ENCODE measurements around the gene NOS1AP.

Gene NOS1AP

DNA sequence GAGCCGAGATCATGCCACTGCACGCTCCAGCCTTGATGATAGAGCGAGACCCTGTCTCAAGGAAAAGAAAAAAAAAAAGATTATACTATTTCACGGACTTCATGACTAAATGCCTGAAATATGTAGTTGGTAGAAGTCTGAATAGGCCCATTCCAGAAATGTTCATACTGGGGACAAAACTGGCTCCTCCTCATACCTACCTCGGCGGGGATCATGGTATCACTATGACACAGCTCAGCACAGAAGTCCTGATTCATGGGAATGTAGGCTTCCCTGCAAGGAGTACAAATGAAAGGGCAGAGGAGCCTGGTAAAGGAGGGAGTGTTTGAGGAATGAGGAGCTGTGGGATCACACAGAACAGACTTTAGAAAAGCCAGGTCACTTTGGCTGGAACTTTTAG is 302.1 kb downstream of the NOS1AP start:
- Histone ChIP-seq H3K9ac (ENCODE audit: low read depth, low read length, poor library complexity, severe bottlenecking) (no peak overlapping the region), H3K4me1 (ENCODE audit: insufficient read depth, low read length, poor library complexity, severe bottlenecking) (peaks cover 25% of the 10 kb centered on the region), H3K4me3 (ENCODE audit: low read length, poor library complexity, severe bottlenecking) (no peak overlapping the region), H3K9me2 (replicated peaks; ENCODE audit: low read depth, low read length) (no peaks in the 10 kb centered on the region), H3K9me3 (ENCODE audit: insufficient read depth, low read depth, low read length) (no peaks in the 10 kb centered on the region), H3K36me3 (ENCODE audit: insufficient read depth, low read length) (no peaks in the 10 kb centered on the region), H3F3A (ENCODE audit: low read depth) (no peaks in the 10 kb centered on the region), H3K4me2 (ENCODE audit: low read depth, low read length, poor library complexity, severe bottlenecking) (no peak overlapping the region), H3K79me2 (ENCODE audit: insufficient read depth, low read length) (no peaks in the 10 kb centered on the region), H4K20me1 (ENCODE audit: insufficient read depth, low read length, poor library complexity, severe bottlenecking) (no peaks in the 10 kb centered on the region), H3K27me3 (ENCODE audit: insufficient read depth, low read length, poor library complexity, severe bottlenecking) (no peaks in the 10 kb centered on the region), H2AFZ (ENCODE audit: low read length) (no peak overlapping the region)
- TF ChIP-seq, protein P1, sequence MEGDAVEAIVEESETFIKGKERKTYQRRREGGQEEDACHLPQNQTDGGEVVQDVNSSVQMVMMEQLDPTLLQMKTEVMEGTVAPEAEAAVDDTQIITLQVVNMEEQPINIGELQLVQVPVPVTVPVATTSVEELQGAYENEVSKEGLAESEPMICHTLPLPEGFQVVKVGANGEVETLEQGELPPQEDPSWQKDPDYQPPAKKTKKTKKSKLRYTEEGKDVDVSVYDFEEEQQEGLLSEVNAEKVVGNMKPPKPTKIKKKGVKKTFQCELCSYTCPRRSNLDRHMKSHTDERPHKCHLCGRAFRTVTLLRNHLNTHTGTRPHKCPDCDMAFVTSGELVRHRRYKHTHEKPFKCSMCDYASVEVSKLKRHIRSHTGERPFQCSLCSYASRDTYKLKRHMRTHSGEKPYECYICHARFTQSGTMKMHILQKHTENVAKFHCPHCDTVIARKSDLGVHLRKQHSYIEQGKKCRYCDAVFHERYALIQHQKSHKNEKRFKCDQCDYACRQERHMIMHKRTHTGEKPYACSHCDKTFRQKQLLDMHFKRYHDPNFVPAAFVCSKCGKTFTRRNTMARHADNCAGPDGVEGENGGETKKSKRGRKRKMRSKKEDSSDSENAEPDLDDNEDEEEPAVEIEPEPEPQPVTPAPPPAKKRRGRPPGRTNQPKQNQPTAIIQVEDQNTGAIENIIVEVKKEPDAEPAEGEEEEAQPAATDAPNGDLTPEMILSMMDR (conservative IDR thresholded peaks at IDR 0.05; ENCODE audit: low read length), result no peak
- TF ChIP-seq EZH2phosphoT487 (IDR thresholded peaks at IDR 0.05; ENCODE audit: borderline replicate concordance), result no peak

DNA sequence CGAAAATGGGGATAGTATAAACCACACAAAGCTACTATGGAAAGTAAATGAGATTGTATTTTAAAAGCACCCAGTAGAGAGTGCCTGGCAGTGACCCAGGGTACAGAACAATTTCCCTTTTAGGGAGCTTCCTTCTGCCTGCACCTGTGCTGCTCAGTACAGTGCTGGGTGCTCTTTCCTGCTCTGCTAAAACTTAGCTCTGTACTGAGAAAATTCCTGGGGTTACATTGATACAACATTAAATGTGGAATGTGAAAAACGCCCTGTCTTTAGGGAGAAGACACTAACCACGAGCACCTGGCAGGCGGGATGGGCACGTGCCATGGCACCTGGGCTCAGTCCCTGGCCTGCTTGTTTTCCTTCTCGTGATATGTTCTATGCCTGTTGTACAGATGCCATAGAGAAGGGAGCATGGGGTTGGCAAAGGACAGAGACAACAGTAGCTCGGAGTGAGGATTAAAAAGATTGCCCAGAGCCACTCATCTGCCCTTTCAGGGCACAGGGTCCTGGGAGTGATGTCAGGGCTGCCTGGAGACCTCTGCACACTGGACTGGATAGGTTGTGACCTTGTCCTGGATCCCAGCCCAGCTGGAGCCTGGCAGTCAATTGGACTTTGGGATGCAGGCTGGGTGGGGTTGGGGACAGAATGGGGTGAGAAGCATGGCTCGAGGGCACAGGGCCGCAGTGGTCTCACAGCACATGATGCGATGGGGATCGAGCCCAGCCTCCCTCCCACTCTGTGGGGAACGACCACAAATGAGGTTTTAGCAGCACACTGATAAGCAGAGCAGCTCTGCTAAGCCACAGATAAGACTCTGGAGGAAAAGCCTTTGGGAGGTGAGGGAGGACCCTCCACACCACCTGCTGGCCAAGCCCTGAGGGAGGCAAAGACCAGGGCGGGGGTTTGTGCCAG is 302.9 kb downstream of the NOS1AP start:
- Histone ChIP-seq H3K4me3 (ENCODE audit: low read length, poor library complexity, severe bottlenecking) (no peak overlapping the region), H3K4me1 (ENCODE audit: insufficient read depth, low read length, poor library complexity, severe bottlenecking) (peaks cover 25% of the 10 kb centered on the region), H3K36me3 (ENCODE audit: insufficient read depth, low read length) (no peaks in the 10 kb centered on the region), H4K20me1 (ENCODE audit: insufficient read depth, low read length, poor library complexity, severe bottlenecking) (no peaks in the 10 kb centered on the region), H3K9ac (ENCODE audit: low read depth, low read length, poor library complexity, severe bottlenecking) (no peak overlapping the region), H3F3A (ENCODE audit: low read depth) (no peaks in the 10 kb centered on the region), H3K9me3 (ENCODE audit: insufficient read depth, low read depth, low read length) (no peaks in the 10 kb centered on the region), H3K27me3 (ENCODE audit: insufficient read depth, low read length, poor library complexity, severe bottlenecking) (no peaks in the 10 kb centered on the region), H2AFZ (ENCODE audit: low read length) (no peak overlapping the region), H3K9me2 (replicated peaks; ENCODE audit: low read depth, low read length) (no peaks in the 10 kb centered on the region), H3K79me2 (ENCODE audit: insufficient read depth, low read length) (no peaks in the 10 kb centered on the region), H3K4me2 (ENCODE audit: low read depth, low read length, poor library complexity, severe bottlenecking) (peak overlapping the region; percentile 57)
- TF ChIP-seq EZH2phosphoT487 (IDR thresholded peaks at IDR 0.05; ENCODE audit: borderline replicate concordance), result no peak
- TF ChIP-seq, protein P1 (conservative IDR thresholded peaks at IDR 0.05; ENCODE audit: low read length), result no peak; the same call in 1 of the 2 replicates

DNA sequence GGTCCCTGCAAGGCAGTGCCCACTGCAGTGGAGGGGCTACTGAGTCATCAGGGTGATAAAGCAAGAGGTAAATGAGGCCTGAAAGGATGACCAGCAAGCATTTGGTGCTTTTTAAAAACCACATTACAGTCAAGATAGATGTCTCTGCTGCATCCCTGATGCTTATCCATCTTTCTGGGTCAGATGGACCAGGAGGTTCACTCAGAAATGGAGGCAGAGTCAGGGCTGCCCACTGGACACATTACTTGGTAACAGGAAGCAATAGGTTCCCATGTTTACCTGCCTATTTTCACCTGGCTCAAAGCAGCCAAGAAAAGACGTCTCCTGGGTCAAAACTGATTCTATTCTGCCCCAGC is 303.6 kb downstream of the NOS1AP start:
- peak overlapping the region; percentile 57 for H3K4me2 ChIP-seq (ENCODE audit: low read depth, low read length, poor library complexity, severe bottlenecking)

More for the DNA sequence above, 303.6 kb downstream of the NOS1AP start:
- H3K79me2 ChIP-seq (ENCODE audit: insufficient read depth, low read length), result no peaks in the 10 kb centered on the region
- peaks cover 25% of the 10 kb centered on the region for H3K4me1 ChIP-seq (ENCODE audit: insufficient read depth, low read length, poor library complexity, severe bottlenecking)
- no peaks in the 10 kb centered on the region for H3K27me3 ChIP-seq (ENCODE audit: insufficient read depth, low read length, poor library complexity, severe bottlenecking)
- no peaks in the 10 kb centered on the region for H3K36me3 ChIP-seq (ENCODE audit: insufficient read depth, low read length)
- H2AFZ ChIP-seq (ENCODE audit: low read length), result no peak overlapping the region
- no peaks in the 10 kb centered on the region for H4K20me1 ChIP-seq (ENCODE audit: insufficient read depth, low read length, poor library complexity, severe bottlenecking)
- H3K4me3 ChIP-seq (ENCODE audit: low read length, poor library complexity, severe bottlenecking), result no peak overlapping the region
- no peak overlapping the region for H3K9ac ChIP-seq (ENCODE audit: low read depth, low read length, poor library complexity, severe bottlenecking)
- H3F3A ChIP-seq (ENCODE audit: low read depth), result no peaks in the 10 kb centered on the region
- H3K9me3 ChIP-seq (ENCODE audit: insufficient read depth, low read depth, low read length), result no peaks in the 10 kb centered on the region
- TF ChIP-seq, protein P1 (conservative IDR thresholded peaks at IDR 0.05; ENCODE audit: low read length), result peak; percentile 35
- TF ChIP-seq EZH2phosphoT487 (IDR thresholded peaks at IDR 0.05; ENCODE audit: borderline replicate concordance), result no peak
- H3K9me2 ChIP-seq (replicated peaks; ENCODE audit: low read depth, low read length), result no peaks in the 10 kb centered on the region
